ENCODE measurements around the gene GSX2. TPM values are rescaled to one million over a fixed set of nuclear protein-coding genes. Genes with fewer than 3 reads are reported as not detected.

Gene GSX2
- polyA plus RNA-seq, 2 of the 4 experiments (the other 2 are of a cell fraction), result not detected

DNA sequence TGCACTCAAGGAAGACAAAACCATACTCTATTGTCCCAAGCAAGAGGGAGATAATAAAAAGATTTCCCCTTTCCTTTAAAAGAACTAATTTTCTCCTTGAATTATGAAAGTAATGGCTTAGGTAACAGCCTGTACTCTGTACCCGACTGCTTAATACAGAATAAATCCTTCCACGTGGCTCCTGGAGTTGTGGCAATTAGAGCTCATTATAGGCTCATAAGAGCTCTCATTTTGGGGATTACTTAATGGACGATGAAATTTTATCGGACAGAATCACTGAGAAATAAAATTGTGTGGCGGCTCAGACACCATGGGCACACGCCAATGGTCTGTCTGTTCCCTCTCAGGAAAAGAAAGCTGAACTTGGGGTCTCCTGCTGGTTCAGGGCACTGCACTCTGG lies 2.8 kb upstream of the GSX2 start:
- TF ChIP-seq ATOH8 (CRISPR knock-in tag; IDR thresholded peaks at IDR 0.05; ENCODE audit: low read depth), result no peak
- TF ChIP-seq ESRRA (IDR thresholded peaks at IDR 0.05; ENCODE audit: borderline replicate concordance, low read length), result no peak
- no peak for TF ChIP-seq SMC3 (IDR thresholded peaks at IDR 0.05)
- no peak for TF ChIP-seq ZNF302 (CRISPR knock-in tag; IDR thresholded peaks at IDR 0.05)
- no peak for TF ChIP-seq RFX5 (IDR thresholded peaks at IDR 0.05)
- no peak for TF ChIP-seq CTCF (IDR thresholded peaks at IDR 0.05)
- no peak for TF ChIP-seq HDAC2 (IDR thresholded peaks at IDR 0.05)
- TF ChIP-seq ZC3H11A (IDR thresholded peaks at IDR 0.05), result no peak
- H3K27ac ChIP-seq, result no peak overlapping the region
- 60% methylated on average over 6 of the region's 6 CpGs for WGBS (ENCODE audit: missing lambda C conversion rate)
- H3K4me1 ChIP-seq, result peaks cover 3% of the 10 kb centered on the region; the same call in 1 of the 3 replicates
- no peak for FAIRE-seq
- no peaks in the 10 kb centered on the region for H3K9me3 ChIP-seq
- ATAC-seq, result no peak
- ChIA-PET CTCF (no interaction called here), POLR2A (no interaction called here)
- no peak overlapping the region for H3K4me2 ChIP-seq
- no peak overlapping the region for H3K4me3 ChIP-seq
- DNase-seq (ENCODE audit: low read depth in 1 of 2, low spot score in 1 of 2), result no peak

- POLR2A ChIA-PET, result no interaction called here
- Histone ChIP-seq H3K4me3 (no peak overlapping the region), H3K27ac (no peak overlapping the region), H3K4me2 (no peak overlapping the region), H3K4me1 (peaks cover 3% of the 10 kb centered on the region; the same call in 1 of the 3 replicates), H3K9me3 (no peaks in the 10 kb centered on the region)
- FAIRE-seq (no peak), DNase-seq (ENCODE audit: low read depth in 1 of 2, low spot score in 1 of 2) (no peak), ATAC-seq (no peak)
- CTCF ChIA-PET, result interaction anchor here (0.6 to 2.0 kb wide), 2 partner anchors 15 to 168 kb away, joined by 3 to 7 read pairs; no protein-coding TSS in a partner anchor
- 59% methylated on average over 5 of the region's 5 CpGs for WGBS (ENCODE audit: missing lambda C conversion rate)
- TF ChIP-seq NPAS2 (CRISPR knock-in tag; IDR thresholded peaks at IDR 0.05; ENCODE audit: borderline replicate concordance) (no peak), ELK1 (IDR thresholded peaks at IDR 0.05; ENCODE audit: low read depth, low read length) (no peak), RNF2 (IDR thresholded peaks at IDR 0.05; ENCODE audit: borderline replicate concordance, low read depth) (no peak), HMGXB4 (CRISPR knock-in tag; IDR thresholded peaks at IDR 0.05; ENCODE audit: borderline replicate concordance) (no peak), ESRRA (IDR thresholded peaks at IDR 0.05; ENCODE audit: borderline replicate concordance, low read length) (no peak), KDM1A (IDR thresholded peaks at IDR 0.05; ENCODE audit: low read depth) (no peak)
Measured at GRCh38 chr4:54098375-54098774, 1.6 kb upstream of the GSX2 start.

DNA sequence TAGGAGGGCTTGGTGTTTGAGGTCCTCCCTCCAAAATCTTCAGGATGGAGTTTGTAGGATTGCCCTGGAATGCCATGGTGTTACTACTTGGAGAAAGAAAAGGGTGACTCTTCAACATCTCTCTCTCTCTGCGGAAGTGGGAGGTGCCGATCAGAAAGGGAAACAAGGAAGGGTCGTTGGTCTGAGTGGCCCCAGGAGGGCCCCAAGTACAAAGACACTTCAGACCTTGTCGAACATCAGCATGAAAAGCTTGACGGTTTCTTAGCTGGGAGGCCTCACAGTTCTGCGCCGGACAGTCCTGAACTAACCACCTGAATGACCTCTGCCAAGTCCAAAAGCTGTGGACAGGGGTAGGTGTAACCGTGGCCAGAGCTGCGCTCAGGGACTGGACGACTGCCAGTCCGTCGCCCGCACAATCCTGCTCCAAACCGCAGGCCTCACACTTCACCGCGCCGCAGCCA lies 646 bp upstream of the GSX2 start:
- DNase-seq (ENCODE audit: low read depth in 1 of 2, low spot score in 1 of 2) (no peak), FAIRE-seq (no peak), ATAC-seq (peak in 1 of 2 experiments; percentile 14; a peak in 1 of 6 replicates)
- TF ChIP-seq MYC (IDR thresholded peaks at IDR 0.05; ENCODE audit: borderline replicate concordance, low read length), result no peak
- TF ChIP-seq, protein P1, sequence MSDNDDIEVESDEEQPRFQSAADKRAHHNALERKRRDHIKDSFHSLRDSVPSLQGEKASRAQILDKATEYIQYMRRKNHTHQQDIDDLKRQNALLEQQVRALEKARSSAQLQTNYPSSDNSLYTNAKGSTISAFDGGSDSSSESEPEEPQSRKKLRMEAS (IDR thresholded peaks at IDR 0.05), result no peak
- peak overlapping the region; percentile 88 for H3K4me2 ChIP-seq
- ChIA-PET POLR2A (no interaction called here), CTCF (interaction anchor here (2.0 kb wide), 1 partner anchor 169 kb away, joined by 7 read pairs; no protein-coding TSS in a partner anchor)
- no peak overlapping the region for H3K27ac ChIP-seq
- peaks cover 3% of the 10 kb centered on the region; the same call in 1 of the 3 replicates for H3K4me1 ChIP-seq
- 56% methylated on average over 17 of the region's 17 CpGs for WGBS (ENCODE audit: missing lambda C conversion rate)
- H3K4me3 ChIP-seq, result peak overlapping the region; percentile 48; the same call in 1 of the 3 replicates
- H3K9me3 ChIP-seq, result no peaks in the 10 kb centered on the region

All from A549 (cell line).